AG08396 (cell line): ENCODE results near the gene DNAJC4.
A peak's percentile ranks its signal among the peaks of the same experiment; 100 is the strongest.

ENCODE experiments used
- DNase-seq: peaks from one replicate; pipeline ENCODE4 v3.0.0; 2012; ENCODE audit warnings: low spot score, mixed read lengths

Gene DNAJC4

GRCh38 chr11:64230985-64231365 lies 627 bp downstream of the DNAJC4 start:
- DNase-seq = no peak

GRCh38 chr11:64231546-64231945 lies 1.2 kb downstream of the DNAJC4 start:
- no peak for DNase-seq

GRCh38 chr11:64232182-64232966 lies 2.0 kb downstream of the DNAJC4 start:
- DNase-seq = no peak

- DNase-seq = no peak
These were observed 2.6 kb downstream of the DNAJC4 start for GRCh38 chr11:64232967-64233315.

- DNase-seq = peak; percentile 84
These were observed 3.7 kb downstream of the DNAJC4 start, which contains the start of gene VEGFB for GRCh38 chr11:64233913-64234586. VEGFB (plus strand) TSS chr11:64234584; CDS start chr11:64234834, 250 bp downstream.

GRCh38 chr11:64234647-64235379 lies 4.5 kb downstream of the DNAJC4 start:
- peak; percentile 53 for DNase-seq

GRCh38 chr11:64235437-64236161 lies 5.3 kb downstream of the DNAJC4 start:
- DNase-seq = no peak

GRCh38 chr11:64237484-64237951 lies 7.2 kb downstream of the DNAJC4 start:
- DNase-seq = no peak

- DNase-seq = no peak
These were observed 7.7 kb downstream of the DNAJC4 start for GRCh38 chr11:64238076-64238475.

GRCh38 chr11:64238999-64239398 lies 8.7 kb downstream of the DNAJC4 start:
- no peak for DNase-seq

- no peak for DNase-seq
These were observed 9.5 kb downstream of the DNAJC4 start for GRCh38 chr11:64239662-64240434.

GRCh38 chr11:64240435-64241240 lies 10.3 kb downstream of the DNAJC4 start, which contains the start of gene FKBP2:
FKBP2 (plus strand) TSS chr11:64241095; CDS start chr11:64242388, 1,293 bp downstream.
- DNase-seq = peak; percentile 99

- DNase-seq = peak; percentile 99
These were observed 10.8 kb downstream of the DNAJC4 start for GRCh38 chr11:64241241-64241490.

GRCh38 chr11:64241491-64242374 lies 11.4 kb downstream of the DNAJC4 start:
- peak; percentile 41 for DNase-seq

GRCh38 chr11:64243236-64243854 lies 13.0 kb downstream of the DNAJC4 start:
- DNase-seq = no peak

- DNase-seq = no peak
These were observed 13.8 kb downstream of the DNAJC4 start for GRCh38 chr11:64244107-64244506.

- no peak for DNase-seq
These were observed 14.6 kb downstream of the DNAJC4 start for GRCh38 chr11:64244966-64245365.

- no peak for DNase-seq
These were observed 15.1 kb downstream of the DNAJC4 start for GRCh38 chr11:64245401-64245796.
